Mononuclear cell (primary cell): ENCODE data around the gene TMPRSS6. TPM values are rescaled to one million over a fixed set of nuclear protein-coding genes. Genes with fewer than 3 reads are reported as not detected.

Experiments
- H3K27me3 ChIP-seq: 2 replicates; pipeline ENCODE4 v1.6.0; 2011; ENCODE audit warnings: low read length, control low read depth; ENCODE audit not compliant: insufficient read depth
- H3K4me1 ChIP-seq: 2 replicates; pipeline ENCODE4 v1.5.1; 2011; ENCODE audit warnings: mild to moderate bottlenecking, low read length, control low read depth; ENCODE audit not compliant: insufficient read depth
- H3K4me3 ChIP-seq: 2 replicates; pipeline ENCODE4 v1.5.1; 2011; ENCODE audit warnings: mild to moderate bottlenecking, low read length, moderate library complexity
- H3K9me3 ChIP-seq: 2 replicates; pipeline ENCODE4 v1.5.1; 2011; ENCODE audit warnings: low read depth, mild to moderate bottlenecking, control low read depth, low read length
- total RNA-seq: library from RNA; depleted of rRNA; stranded (reverse); fragments of >200 nt; gene quantifications from one replicate; pipeline ENCODE4 v1.2.3, GENCODE V29; 2012

TMPRSS6 gene
- under 0.01 TPM for total RNA-seq

GRCh38 chr22:37109242-37109917 lies at the start of gene TMPRSS6:
TSS of gene TMPRSS6 (minus strand) at chr22:37109713. CDS start at chr22:37103417, 6,296 bp downstream.
- Histone ChIP-seq H3K27me3 (no peaks in the 10 kb centered on the region), H3K4me3 (no peak within 1 kb of the TSS), H3K9me3 (no peaks in the 10 kb centered on the region), H3K4me1 (no peaks in the 10 kb centered on the region)

- Histone ChIP-seq H3K4me1 (peaks cover 60% of the 10 kb centered on the region), H3K27me3 (no peaks in the 10 kb centered on the region), H3K9me3 (no peaks in the 10 kb centered on the region), H3K4me3 (no peak overlapping the region)
Observed at GRCh38 chr22:37158963-37159290, 49.4 kb upstream of the TMPRSS6 start.

- H3K27me3 ChIP-seq: no peaks in the 10 kb centered on the region
- H3K4me1 ChIP-seq: peaks cover 48% of the 10 kb centered on the region
- no peak overlapping the region for H3K4me3 ChIP-seq
- H3K9me3 ChIP-seq: no peaks in the 10 kb centered on the region
Observed at GRCh38 chr22:37157516-37158285, 48.2 kb upstream of the TMPRSS6 start.

GRCh38 chr22:37156686-37157435 lies 47.3 kb upstream of the TMPRSS6 start:
- H3K4me3 ChIP-seq: no peak overlapping the region
- H3K4me1 ChIP-seq: peaks cover 41% of the 10 kb centered on the region
- no peaks in the 10 kb centered on the region for H3K9me3 ChIP-seq
- H3K27me3 ChIP-seq: no peaks in the 10 kb centered on the region

- Histone ChIP-seq H3K9me3 (no peaks in the 10 kb centered on the region), H3K4me3 (no peak overlapping the region), H3K27me3 (no peaks in the 10 kb centered on the region), H3K4me1 (peaks cover 32% of the 10 kb centered on the region)
Observed at GRCh38 chr22:37155971-37156370, 46.5 kb upstream of the TMPRSS6 start.

GRCh38 chr22:37154925-37155712 lies 45.6 kb upstream of the TMPRSS6 start:
- no peaks in the 10 kb centered on the region for H3K9me3 ChIP-seq
- peaks cover 30% of the 10 kb centered on the region for H3K4me1 ChIP-seq
- H3K27me3 ChIP-seq: no peaks in the 10 kb centered on the region
- no peak overlapping the region for H3K4me3 ChIP-seq

GRCh38 chr22:37153901-37154300 lies 44.4 kb upstream of the TMPRSS6 start:
- Histone ChIP-seq H3K4me1 (peaks cover 23% of the 10 kb centered on the region), H3K9me3 (no peaks in the 10 kb centered on the region), H3K27me3 (no peaks in the 10 kb centered on the region), H3K4me3 (no peak overlapping the region)

GRCh38 chr22:37151401-37151800 lies 41.9 kb upstream of the TMPRSS6 start:
- Histone ChIP-seq H3K27me3 (no peaks in the 10 kb centered on the region), H3K4me1 (peaks cover 16% of the 10 kb centered on the region), H3K4me3 (no peak overlapping the region), H3K9me3 (no peaks in the 10 kb centered on the region)

GRCh38 chr22:37150701-37151100 lies 41.2 kb upstream of the TMPRSS6 start:
- no peaks in the 10 kb centered on the region for H3K27me3 ChIP-seq
- no peaks in the 10 kb centered on the region for H3K9me3 ChIP-seq
- peaks cover 21% of the 10 kb centered on the region for H3K4me1 ChIP-seq
- no peak overlapping the region for H3K4me3 ChIP-seq

- no peaks in the 10 kb centered on the region for H3K9me3 ChIP-seq
- peak overlapping the region; percentile 57 for H3K4me3 ChIP-seq
- H3K4me1 ChIP-seq: peaks cover 21% of the 10 kb centered on the region
- no peaks in the 10 kb centered on the region for H3K27me3 ChIP-seq
Observed at GRCh38 chr22:37148742-37149665, 39.5 kb upstream of the TMPRSS6 start.

- Histone ChIP-seq H3K4me3 (peak overlapping the region; percentile 57), H3K4me1 (peaks cover 21% of the 10 kb centered on the region), H3K9me3 (no peaks in the 10 kb centered on the region), H3K27me3 (no peaks in the 10 kb centered on the region)
Observed at GRCh38 chr22:37148031-37148651, 38.6 kb upstream of the TMPRSS6 start.

GRCh38 chr22:37147186-37147990 lies 37.9 kb upstream of the TMPRSS6 start:
- Histone ChIP-seq H3K4me3 (peak overlapping the region; percentile 57), H3K4me1 (peaks cover 21% of the 10 kb centered on the region), H3K27me3 (no peaks in the 10 kb centered on the region), H3K9me3 (no peaks in the 10 kb centered on the region)
